ENCODE measurements around the gene ACAN.

- TF ChIP-seq, protein P1, sequence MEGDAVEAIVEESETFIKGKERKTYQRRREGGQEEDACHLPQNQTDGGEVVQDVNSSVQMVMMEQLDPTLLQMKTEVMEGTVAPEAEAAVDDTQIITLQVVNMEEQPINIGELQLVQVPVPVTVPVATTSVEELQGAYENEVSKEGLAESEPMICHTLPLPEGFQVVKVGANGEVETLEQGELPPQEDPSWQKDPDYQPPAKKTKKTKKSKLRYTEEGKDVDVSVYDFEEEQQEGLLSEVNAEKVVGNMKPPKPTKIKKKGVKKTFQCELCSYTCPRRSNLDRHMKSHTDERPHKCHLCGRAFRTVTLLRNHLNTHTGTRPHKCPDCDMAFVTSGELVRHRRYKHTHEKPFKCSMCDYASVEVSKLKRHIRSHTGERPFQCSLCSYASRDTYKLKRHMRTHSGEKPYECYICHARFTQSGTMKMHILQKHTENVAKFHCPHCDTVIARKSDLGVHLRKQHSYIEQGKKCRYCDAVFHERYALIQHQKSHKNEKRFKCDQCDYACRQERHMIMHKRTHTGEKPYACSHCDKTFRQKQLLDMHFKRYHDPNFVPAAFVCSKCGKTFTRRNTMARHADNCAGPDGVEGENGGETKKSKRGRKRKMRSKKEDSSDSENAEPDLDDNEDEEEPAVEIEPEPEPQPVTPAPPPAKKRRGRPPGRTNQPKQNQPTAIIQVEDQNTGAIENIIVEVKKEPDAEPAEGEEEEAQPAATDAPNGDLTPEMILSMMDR (IDR thresholded peaks at IDR 0.05), result no peak
- no peak for TF ChIP-seq POLR2A (IDR thresholded peaks at IDR 0.05)
These were observed 32.4 kb downstream of the ACAN start for GRCh38 chr15:88835646-88836045.
